ENCODE measurements around the gene TAP2.

TAP2 gene

GRCh38 chr6:32867554-32868256 lies 29.2 kb upstream of the TAP2 start:
- H3K27ac ChIP-seq (ENCODE audit: low read length) = no peak overlapping the region
- H3K27me3 ChIP-seq (ENCODE audit: insufficient read depth, low read length) = peaks cover 11% of the 10 kb centered on the region
- H3K36me3 ChIP-seq (ENCODE audit: insufficient read depth, low read depth, low read length) = no peaks in the 10 kb centered on the region
- H3K9ac ChIP-seq (ENCODE audit: low read depth, low read length) = no peak overlapping the region
- no peaks in the 10 kb centered on the region for H3K9me3 ChIP-seq (ENCODE audit: insufficient read depth, low read depth, low read length)
- no peak overlapping the region for H3K4me3 ChIP-seq (ENCODE audit: low read length)
- H3K4me1 ChIP-seq (ENCODE audit: insufficient read depth, low read length) = no peaks in the 10 kb centered on the region

- H3K36me3 ChIP-seq (ENCODE audit: insufficient read depth, low read depth, low read length) = no peaks in the 10 kb centered on the region
- H3K27me3 ChIP-seq (ENCODE audit: insufficient read depth, low read length) = peaks cover 11% of the 10 kb centered on the region
- no peak overlapping the region for H3K4me3 ChIP-seq (ENCODE audit: low read length)
- H3K4me1 ChIP-seq (ENCODE audit: insufficient read depth, low read length) = no peaks in the 10 kb centered on the region
- H3K9me3 ChIP-seq (ENCODE audit: insufficient read depth, low read depth, low read length) = no peaks in the 10 kb centered on the region
- H3K27ac ChIP-seq (ENCODE audit: low read length) = no peak overlapping the region
- H3K9ac ChIP-seq (ENCODE audit: low read depth, low read length) = no peak overlapping the region
Observed at GRCh38 chr6:32867022-32867477, 28.5 kb upstream of the TAP2 start.

GRCh38 chr6:32865724-32866443 lies 27.3 kb upstream of the TAP2 start:
- Histone ChIP-seq H3K9me3 (ENCODE audit: insufficient read depth, low read depth, low read length) (no peaks in the 10 kb centered on the region), H3K9ac (ENCODE audit: low read depth, low read length) (no peak overlapping the region), H3K36me3 (ENCODE audit: insufficient read depth, low read depth, low read length) (no peaks in the 10 kb centered on the region), H3K4me1 (ENCODE audit: insufficient read depth, low read length) (peaks cover 1% of the 10 kb centered on the region; the same call in 1 of the 2 replicates), H3K27me3 (ENCODE audit: insufficient read depth, low read length) (peaks cover 11% of the 10 kb centered on the region), H3K4me3 (ENCODE audit: low read length) (no peak overlapping the region), H3K27ac (ENCODE audit: low read length) (no peak overlapping the region)

GRCh38 chr6:32862725-32863124 lies 24.2 kb upstream of the TAP2 start:
- no peak overlapping the region for H3K4me3 ChIP-seq (ENCODE audit: low read length)
- H3K36me3 ChIP-seq (ENCODE audit: insufficient read depth, low read depth, low read length) = no peaks in the 10 kb centered on the region
- H3K9ac ChIP-seq (ENCODE audit: low read depth, low read length) = no peak overlapping the region
- H3K4me1 ChIP-seq (ENCODE audit: insufficient read depth, low read length) = peaks cover 5% of the 10 kb centered on the region; the same call in 1 of the 2 replicates
- no peaks in the 10 kb centered on the region for H3K9me3 ChIP-seq (ENCODE audit: insufficient read depth, low read depth, low read length)
- no peak overlapping the region for H3K27ac ChIP-seq (ENCODE audit: low read length)
- H3K27me3 ChIP-seq (ENCODE audit: insufficient read depth, low read length) = peaks cover 6% of the 10 kb centered on the region

- Histone ChIP-seq H3K4me3 (ENCODE audit: low read length) (no peak overlapping the region), H3K27me3 (ENCODE audit: insufficient read depth, low read length) (peaks cover 21% of the 10 kb centered on the region), H3K27ac (ENCODE audit: low read length) (no peak overlapping the region), H3K4me1 (ENCODE audit: insufficient read depth, low read length) (peaks cover 5% of the 10 kb centered on the region; the same call in 1 of the 2 replicates), H3K9me3 (ENCODE audit: insufficient read depth, low read depth, low read length) (no peaks in the 10 kb centered on the region), H3K9ac (ENCODE audit: low read depth, low read length) (peak overlapping the region; percentile 38; the same call in 1 of the 2 replicates), H3K36me3 (ENCODE audit: insufficient read depth, low read depth, low read length) (no peaks in the 10 kb centered on the region)
Observed at GRCh38 chr6:32860674-32861073, 22.1 kb upstream of the TAP2 start.

- Histone ChIP-seq H3K9ac (ENCODE audit: low read depth, low read length) (no peak overlapping the region), H3K36me3 (ENCODE audit: insufficient read depth, low read depth, low read length) (no peaks in the 10 kb centered on the region), H3K27ac (ENCODE audit: low read length) (no peak overlapping the region), H3K9me3 (ENCODE audit: insufficient read depth, low read depth, low read length) (no peaks in the 10 kb centered on the region), H3K4me3 (ENCODE audit: low read length) (no peak overlapping the region), H3K27me3 (ENCODE audit: insufficient read depth, low read length) (peaks cover 45% of the 10 kb centered on the region), H3K4me1 (ENCODE audit: insufficient read depth, low read length) (peaks cover 5% of the 10 kb centered on the region; the same call in 1 of the 2 replicates)
Observed at GRCh38 chr6:32858194-32858593, 19.7 kb upstream of the TAP2 start.

GRCh38 chr6:32857156-32857891 lies 18.8 kb upstream of the TAP2 start:
- H3K4me1 ChIP-seq (ENCODE audit: insufficient read depth, low read length) = peaks cover 5% of the 10 kb centered on the region; the same call in 1 of the 2 replicates
- H3K36me3 ChIP-seq (ENCODE audit: insufficient read depth, low read depth, low read length) = no peaks in the 10 kb centered on the region
- no peaks in the 10 kb centered on the region for H3K9me3 ChIP-seq (ENCODE audit: insufficient read depth, low read depth, low read length)

GRCh38 chr6:32855467-32856174 lies 17.1 kb upstream of the TAP2 start:
- Histone ChIP-seq H3K27me3 (ENCODE audit: insufficient read depth, low read length) (peaks cover 71% of the 10 kb centered on the region), H3K9me3 (ENCODE audit: insufficient read depth, low read depth, low read length) (no peaks in the 10 kb centered on the region), H3K36me3 (ENCODE audit: insufficient read depth, low read depth, low read length) (0 out of 2 replicates have a peak, but pooled peaks cover 2% of the 10 kb centered on the region), H3K9ac (ENCODE audit: low read depth, low read length) (no peak overlapping the region), H3K4me3 (ENCODE audit: low read length) (no peak overlapping the region), H3K4me1 (ENCODE audit: insufficient read depth, low read length) (peaks cover 1% of the 10 kb centered on the region; the same call in 1 of the 2 replicates), H3K27ac (ENCODE audit: low read length) (no peak overlapping the region)

More at GRCh38 chr6:32857156-32857891, 18.8 kb upstream of the TAP2 start:
- Histone ChIP-seq H3K27me3 (ENCODE audit: insufficient read depth, low read length) (peaks cover 54% of the 10 kb centered on the region), H3K27ac (ENCODE audit: low read length) (no peak overlapping the region), H3K9ac (ENCODE audit: low read depth, low read length) (no peak overlapping the region), H3K4me3 (ENCODE audit: low read length) (no peak overlapping the region)

- no peaks in the 10 kb centered on the region for H3K9me3 ChIP-seq (ENCODE audit: insufficient read depth, low read depth, low read length)
- H3K36me3 ChIP-seq (ENCODE audit: insufficient read depth, low read depth, low read length) = 0 out of 2 replicates have a peak, but pooled peaks cover 2% of the 10 kb centered on the region
- peaks cover 80% of the 10 kb centered on the region for H3K27me3 ChIP-seq (ENCODE audit: insufficient read depth, low read length)
- peak overlapping the region; percentile 75 for H3K4me3 ChIP-seq (ENCODE audit: low read length)
- no peaks in the 10 kb centered on the region for H3K4me1 ChIP-seq (ENCODE audit: insufficient read depth, low read length)
- peak overlapping the region; percentile 22; the same call in 1 of the 2 replicates for H3K9ac ChIP-seq (ENCODE audit: low read depth, low read length)
- no peak overlapping the region for H3K27ac ChIP-seq (ENCODE audit: low read length)
Observed at GRCh38 chr6:32854376-32855178, 16.0 kb upstream of the TAP2 start.

GRCh38 chr6:32853541-32854375 lies 15.2 kb upstream of the TAP2 start, which contains the start of the genes PSMB9 and TAP1:
Gene PSMB9, plus strand, starts transcription at chr6:32854192. Its CDS starts 38 bp downstream, at chr6:32854230.
Gene TAP1, minus strand, starts transcription at chr6:32853704. Its CDS starts 68 bp downstream, at chr6:32853636.
- Histone ChIP-seq H3K4me3 (ENCODE audit: low read length) (peak within 1 kb of the TSS; percentile 75), H3K9ac (ENCODE audit: low read depth, low read length) (peak within 1 kb of the TSS; percentile 64; the same call in 1 of the 2 replicates), H3K27ac (ENCODE audit: low read length) (no peak within 1 kb of the TSS), H3K27me3 (ENCODE audit: insufficient read depth, low read length) (peaks cover 85% of the 10 kb centered on the region), H3K4me1 (ENCODE audit: insufficient read depth, low read length) (no peaks in the 10 kb centered on the region), H3K9me3 (ENCODE audit: insufficient read depth, low read depth, low read length) (no peaks in the 10 kb centered on the region), H3K36me3 (ENCODE audit: insufficient read depth, low read depth, low read length) (0 out of 2 replicates have a peak, but pooled peaks cover 2% of the 10 kb centered on the region)
